Measurements from ENCODE around the gene TMEM174.

Gene TMEM174

GRCh38 chr5:73221726-73222125 lies 48.7 kb downstream of the TMEM174 start:
- no peak for DNase-seq

GRCh38 chr5:73222173-73222572 lies 49.2 kb downstream of the TMEM174 start:
- DNase-seq: no peak
